ENCODE measurements around the gene ITGA5.

The ITGA5 gene

DNA sequence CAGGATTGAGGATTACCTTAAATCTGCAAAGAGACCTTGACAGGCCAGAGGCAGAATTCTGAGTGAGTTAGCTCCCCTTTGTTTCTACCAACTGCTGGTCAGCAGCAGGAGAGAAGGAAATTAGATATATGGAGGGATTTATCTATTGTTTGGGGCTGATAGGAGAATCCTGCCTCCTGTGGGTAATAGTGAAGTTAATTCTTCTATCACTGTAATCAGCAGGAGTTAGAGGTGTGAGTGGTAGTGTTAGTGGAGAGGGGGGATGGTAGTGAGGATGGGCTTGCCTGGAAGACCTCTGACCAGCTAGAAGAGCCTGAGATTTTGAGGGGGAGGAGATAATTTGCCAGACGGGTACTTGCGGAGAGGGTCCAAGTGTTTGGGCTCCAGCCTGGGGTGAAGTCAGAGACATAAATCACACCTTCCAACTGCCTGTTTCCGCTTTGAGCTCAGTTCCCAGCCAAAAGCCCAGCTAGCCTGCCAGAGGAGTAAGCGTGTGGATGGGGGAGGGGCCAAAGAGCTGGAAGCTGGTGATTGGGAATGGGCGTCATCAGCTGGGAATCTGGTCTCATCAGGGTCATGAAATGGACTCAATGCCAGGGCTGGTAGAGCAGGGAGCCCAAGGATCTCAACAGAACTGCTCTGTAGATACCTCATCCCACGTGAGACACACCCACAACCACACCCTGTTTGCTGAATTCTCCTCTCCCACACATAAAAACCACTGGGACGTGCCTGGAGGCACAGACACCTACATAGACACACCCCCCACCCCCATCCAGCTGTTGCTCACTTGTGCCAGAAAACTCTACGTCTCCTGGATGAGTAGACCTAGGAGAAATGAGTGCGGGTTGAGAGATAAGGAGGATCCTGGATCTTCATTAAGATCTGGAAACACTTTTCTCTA is 13.1 kb upstream of the ITGA5 start:
- DNase-seq (ENCODE audit: low spot score): no peak

DNA sequence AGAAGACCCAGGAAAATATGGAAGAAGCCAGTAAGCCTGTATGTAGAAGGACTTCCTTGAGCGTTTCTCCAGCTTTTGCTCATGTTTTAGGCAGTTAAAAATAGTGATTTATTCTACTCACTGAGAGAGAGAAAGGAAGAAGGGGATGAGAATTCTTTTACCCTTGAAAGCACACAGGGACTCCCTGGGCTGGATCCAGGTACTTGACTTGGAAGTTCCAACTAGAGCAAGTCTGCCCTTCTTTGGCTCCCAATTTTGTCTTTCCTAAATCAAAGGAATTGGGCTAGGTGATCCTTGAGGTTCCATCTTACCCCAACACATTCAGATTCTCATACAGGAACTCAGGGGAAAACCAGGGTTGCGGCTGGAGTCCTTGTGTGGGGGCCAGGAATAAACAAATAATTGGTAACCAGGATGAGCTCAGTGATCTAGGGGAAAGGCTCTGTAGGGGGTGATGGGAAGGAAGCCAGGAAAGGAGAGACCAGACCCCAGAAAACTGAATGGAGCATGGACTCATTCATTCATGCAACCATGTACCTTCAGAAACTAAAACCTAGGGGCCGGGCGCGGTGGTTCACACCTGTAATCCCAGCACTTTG is 11.5 kb upstream of the ITGA5 start:
- DNase-seq (ENCODE audit: low spot score): no peak

DNA sequence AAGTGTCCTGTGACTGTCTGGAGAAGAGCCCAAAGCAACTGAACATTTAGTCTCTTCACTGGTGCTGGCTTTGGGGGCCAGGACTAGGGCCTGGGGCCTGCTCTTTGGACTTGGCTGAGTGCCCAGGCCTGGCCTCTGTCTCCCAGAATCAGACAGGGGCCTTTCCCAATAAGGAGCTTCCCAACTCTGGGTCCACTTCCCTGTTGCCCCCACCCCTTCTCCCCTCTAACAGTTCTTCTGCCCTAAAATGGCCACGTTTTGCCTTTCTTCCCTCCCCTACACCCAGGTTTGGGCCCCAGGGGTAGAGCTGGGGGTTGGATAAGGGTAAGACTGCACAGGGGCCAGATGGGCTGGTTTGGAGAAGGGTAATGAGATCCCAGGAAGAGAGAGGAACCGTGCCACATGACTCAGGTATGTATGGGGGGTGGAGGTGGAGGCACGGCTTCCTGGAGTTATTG is 10.0 kb upstream of the ITGA5 start:
- no peak for DNase-seq (ENCODE audit: low spot score)

DNA sequence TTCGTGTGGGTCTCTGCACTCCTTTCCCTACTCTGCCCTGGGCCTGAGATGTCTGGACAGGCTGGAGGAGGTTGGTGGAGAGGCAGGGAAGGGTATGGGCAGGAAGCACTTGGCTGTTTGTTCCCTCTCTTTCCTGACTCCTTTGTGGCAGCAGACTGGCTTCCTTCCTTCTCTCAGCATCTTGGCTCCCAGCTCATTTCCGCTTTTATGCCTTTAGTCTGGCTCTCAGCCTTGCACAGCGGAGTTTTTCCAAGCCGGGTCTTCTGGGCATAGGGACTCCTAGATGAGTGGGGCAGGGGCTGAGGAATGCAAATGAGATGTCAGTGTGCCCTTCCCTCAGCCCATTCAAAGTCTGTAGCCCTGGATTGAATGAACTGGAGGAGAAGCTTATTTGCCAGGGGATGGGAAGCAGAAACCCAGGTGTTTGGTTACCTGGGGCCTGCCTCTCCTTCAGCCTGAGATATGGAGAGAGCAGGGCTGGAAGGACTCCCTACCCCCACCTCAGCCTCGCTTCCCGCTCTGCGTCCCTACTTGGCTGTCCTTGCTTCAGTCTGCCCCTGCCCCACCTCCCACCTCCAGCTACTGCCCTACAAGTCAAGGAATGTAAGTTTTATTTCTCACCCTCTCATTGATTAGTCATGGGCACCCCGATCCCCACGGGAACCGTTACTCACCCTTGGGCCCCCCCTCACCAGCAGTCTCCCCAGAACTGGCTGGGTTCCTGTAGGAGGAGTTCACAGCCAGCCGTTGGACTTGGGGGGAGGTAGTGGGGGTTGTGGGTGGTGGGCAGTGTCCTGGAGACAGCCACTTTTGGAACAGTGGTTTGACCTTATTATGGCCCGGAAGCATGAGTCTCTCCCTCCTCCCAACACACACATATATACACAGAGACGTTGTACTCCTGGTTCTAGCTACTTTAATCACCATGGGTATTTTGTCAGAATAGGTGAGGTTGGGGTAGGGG is 9.3 kb upstream of the ITGA5 start:
- DNase-seq (ENCODE audit: low spot score): no peak

DNA sequence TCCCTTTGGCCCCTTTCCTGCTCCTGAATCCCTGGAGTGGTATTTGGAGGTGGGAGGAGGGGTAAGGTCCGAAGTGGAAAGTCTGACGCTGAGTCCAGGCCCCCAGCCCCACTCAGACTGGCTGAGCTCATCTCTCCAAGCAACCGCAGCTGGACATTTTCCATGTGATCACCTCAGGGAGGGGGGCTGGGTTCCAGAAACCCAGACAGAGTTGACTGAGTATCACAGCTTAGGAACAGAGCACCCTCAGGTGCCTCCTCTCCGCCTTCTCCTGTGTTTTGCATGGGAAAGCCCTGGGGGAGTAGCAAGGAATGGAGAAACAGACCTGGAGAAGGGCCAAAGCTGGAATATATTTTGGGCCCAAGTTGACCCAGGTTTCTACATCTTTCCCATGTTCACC is 8.0 kb upstream of the ITGA5 start:
- DNase-seq (ENCODE audit: low spot score): no peak

DNA sequence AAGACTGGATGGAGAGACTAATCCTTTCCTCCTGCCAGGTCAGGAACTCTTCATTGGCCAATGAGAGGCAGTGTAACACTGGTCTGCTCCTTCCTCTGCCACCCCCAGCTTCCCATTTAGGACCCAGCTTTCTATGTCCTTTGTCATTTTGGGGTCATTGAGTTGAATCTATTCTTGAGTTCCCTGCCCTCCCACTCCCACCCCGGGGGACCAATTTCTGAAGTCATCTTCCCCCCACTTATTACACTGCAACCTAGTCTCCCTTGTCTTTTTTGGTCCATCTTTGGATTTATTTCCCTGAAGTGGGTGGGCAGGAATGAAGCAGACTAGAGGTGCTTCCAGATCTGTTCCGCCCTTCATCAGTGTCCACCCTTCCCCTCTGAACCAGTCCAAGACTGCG is 7.6 kb upstream of the ITGA5 start:
- no peak for DNase-seq (ENCODE audit: low spot score)

DNA sequence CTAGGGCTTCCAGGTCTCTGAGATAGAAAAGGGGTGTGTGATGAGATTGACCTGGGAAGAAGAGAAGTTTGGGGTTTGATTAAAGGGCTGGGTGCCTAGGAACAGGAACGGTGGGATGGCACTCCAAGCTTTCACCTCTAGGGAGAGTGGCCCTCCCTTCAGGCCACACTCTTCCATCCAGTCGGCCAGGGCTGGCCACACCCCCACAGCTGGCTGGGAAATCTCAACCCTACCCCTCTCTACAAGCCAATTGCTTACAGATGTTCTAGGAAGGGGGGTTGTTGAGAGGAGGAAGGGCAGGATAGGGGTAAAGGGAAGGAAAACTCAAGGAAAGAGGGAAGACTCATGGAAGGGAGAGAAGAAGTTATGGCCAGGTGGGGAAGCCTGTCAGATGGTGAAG is 6.6 kb upstream of the ITGA5 start:
- no peak for DNase-seq (ENCODE audit: low spot score)

DNA sequence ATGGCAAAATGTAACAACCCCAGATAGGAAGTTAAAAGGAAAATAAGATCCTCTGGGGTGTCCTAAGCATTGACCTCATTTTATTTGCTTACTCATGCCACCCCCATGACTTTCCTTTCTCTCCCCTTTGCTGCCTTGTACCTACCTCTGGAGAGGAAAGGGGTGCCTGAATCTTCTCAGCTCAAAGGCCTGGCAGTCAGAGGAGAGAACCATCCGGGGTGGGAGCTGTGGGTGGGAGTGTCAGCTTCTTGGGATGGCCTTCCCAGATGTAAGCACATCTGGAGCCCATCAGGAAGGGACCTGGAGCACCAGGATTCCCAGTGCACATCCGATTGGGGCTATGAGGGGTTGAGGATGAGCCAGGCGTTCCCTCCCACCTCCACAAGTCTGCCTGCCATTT is 5.2 kb upstream of the ITGA5 start:
- no peak for DNase-seq (ENCODE audit: low spot score)

DNA sequence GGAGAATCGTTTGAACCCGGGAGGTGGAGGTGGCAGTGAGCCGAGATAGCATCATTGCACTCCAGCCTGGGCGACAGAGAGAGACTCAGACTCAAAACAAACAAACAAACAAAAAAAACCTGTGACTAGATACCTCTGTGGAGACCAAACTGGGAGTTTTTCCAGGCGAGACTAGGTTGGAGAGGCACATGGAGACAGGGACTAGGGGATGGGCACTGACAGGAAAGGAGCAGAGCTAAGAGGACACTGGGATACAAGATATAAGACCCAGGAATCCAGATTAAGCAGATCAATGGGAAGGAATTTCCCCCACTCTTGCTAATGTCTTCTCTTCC is 4.7 kb upstream of the ITGA5 start:
- DNase-seq (ENCODE audit: low spot score): no peak

DNA sequence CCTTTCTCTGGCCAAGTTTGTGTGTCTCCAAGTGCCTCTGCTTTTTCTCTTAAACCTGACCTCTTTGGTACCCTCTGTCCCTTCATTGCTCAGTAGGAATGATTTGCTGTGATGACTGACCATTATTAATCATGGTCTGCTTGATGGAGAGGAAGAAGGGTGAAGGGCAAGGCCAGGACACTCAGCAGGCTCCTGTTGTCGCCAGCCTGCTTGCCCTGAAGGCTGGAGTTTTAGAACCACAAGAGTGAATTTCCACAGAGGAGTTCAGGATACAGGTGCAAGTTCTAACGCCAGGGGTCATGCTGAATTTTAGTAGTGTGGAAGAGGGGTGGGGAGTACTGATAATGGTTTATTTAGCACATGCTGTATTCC is 2.8 kb upstream of the ITGA5 start:
- no peak for DNase-seq (ENCODE audit: low spot score)

DNA sequence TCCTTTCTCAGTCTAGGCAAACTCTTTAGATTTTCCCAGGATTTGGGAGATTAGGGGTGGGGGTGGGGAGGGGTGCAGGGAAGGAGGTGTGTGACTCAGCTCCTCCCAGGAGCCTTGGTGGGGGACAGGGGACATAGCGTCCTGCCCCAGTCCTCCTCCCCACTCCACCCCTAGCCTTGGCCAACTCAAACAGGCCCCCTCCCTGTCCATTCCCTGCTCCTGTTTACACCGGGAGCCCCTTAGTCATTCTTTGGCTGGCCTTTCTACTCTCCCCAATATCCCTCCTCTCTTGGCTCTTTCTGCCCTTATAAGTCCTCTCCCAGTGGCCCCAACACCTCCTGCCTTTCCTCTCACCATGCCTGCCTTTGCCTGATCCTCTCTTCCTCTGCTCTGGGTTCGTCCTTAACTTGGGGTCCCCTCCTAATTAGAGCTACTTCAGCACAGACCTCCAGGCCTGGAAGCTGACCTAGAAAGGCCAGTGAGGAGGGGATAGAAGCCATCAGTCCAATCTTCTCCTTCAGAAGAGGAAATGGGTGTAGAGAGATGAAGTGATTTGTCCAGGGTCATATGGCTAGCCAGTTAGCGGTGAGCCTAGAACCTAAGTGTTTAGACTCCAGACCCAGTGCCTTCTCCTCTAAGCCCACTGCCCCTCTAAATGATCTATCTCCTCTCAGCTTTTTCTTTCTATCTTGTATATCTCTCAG is 2.3 kb upstream of the ITGA5 start:
- no peak for DNase-seq (ENCODE audit: low spot score)

DNA sequence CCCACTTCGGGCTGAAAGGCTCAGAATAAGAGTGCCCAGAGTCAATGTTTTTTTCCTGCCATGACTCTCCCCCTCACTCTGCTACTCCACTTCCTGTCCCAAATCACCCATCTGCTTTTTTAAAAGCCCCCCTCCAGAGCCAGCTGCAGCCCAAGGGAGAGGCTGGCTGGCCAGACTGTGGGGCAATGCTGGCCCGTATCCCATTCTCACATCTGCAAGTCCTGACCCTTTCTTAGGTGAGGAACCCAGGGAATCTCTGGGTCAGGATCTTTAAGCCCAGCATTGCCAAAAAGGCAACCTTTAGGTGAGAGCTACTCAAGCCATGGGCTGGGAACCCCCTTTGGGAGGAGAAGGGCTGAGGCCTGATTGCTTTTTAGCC is 1.7 kb upstream of the ITGA5 start:
- no peak for DNase-seq (ENCODE audit: low spot score)

DNA sequence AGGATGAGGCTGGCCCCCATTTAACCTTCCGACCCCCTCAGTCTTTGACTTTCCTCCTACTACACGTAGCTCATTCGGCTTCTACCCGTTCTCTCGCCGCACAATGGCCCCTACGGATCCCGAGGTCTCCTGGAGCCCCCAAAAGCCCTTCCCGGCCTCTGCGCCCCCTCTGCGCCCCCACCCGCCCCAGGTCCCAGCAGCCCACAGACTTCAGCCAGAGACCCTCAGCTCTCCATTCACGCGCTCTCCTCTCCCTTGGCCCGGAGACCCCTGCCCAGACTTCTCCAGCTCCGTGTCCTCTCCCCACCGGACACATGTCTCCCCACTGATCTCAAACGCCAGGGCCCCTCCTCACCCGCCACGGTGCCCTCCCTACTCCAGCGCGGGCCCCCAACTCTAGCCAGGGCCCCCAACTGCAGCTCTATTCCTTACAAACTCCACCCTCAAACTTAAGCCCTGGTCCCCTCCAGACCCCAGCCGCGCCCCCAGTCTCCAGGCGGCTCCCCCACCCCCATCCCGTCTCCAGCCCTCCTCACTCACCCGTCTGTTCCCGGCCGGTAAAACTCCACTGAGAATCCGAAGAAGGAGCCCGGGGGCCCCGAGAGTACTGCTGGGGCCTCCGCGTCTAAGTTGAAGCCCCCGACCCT is 502 bp downstream of the ITGA5 start:
- DNase-seq (ENCODE audit: low spot score): no peak

DNA sequence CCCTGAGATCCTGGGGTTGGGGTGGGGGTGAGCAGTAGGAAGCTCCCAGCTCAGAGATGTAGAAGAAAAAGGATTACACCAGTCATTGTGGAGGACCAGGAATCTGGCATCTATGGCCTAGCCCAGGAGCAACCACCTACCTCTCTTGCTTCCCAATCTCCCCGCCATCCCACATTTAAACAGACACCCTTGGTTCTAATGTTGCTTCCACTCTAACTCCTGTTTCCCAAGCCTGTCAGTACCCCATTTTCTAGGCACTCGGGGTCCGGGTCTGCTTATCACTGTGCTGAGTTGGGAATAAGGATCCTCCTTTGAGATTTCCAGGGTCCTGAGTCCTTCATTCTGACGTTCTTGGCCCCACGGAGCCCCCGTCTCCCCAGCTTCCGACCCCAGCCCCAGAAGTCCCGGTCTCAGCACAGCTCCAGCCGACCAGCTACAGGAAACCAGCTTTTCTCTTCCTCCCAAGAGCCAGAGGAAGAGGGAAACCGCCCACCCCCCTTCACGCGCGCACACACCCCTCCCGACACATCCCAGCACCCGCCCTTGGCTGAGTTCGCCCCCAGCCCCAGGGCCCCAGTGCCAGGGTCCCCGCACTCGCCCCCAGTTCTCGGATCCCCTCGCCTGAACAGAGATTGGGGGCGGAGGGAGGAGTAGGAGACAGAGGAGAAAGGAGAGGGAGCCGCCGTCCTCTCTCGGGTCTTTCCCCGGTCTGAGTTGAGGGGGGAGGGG is 1.2 kb downstream of the ITGA5 start:
- DNase-seq (ENCODE audit: low spot score): no peak

DNA sequence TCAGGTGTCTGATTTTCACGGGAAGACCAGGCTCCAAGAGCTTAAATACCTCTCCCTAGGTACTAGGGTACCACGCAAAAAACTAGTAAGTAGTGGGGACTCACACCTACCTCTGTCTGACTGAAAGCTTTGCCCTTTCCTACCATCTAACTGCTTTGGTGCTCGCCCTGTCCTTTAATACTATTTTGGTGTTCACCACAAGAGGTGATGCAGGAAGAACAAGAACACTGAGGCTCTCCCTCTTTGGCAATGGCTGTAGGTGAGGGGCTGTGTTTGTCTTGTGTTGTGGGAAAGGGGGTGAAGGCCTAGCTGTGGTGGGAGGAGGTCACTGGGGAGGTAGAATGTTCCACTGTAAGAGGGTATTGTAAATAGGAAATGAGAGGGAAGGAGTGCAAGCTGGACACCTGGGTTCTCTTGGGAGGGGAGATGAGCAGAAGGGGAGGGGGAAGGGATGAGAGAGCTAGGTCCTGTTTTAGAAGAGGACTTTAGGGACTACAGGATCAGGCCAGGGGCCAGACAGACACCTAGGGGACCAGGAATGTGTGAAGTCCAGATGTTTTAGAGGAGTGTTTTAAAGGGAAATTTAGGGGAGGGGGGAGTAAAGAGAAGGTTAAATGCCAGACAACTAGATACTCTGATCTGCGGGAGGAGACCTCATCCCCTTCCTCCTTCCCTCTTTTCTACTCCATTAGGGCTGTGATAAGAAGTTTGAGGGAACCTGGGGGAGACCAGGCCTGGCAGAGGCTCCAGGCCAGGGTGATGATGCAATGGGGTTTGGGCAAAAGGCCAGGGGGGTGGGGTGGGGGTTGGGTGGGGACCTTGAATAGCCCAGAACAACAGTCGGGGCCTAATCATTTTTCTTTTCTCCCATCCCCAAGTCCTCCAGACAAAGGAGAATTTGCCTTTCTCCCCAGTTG is 2.1 kb downstream of the ITGA5 start:
- DNase-seq (ENCODE audit: low spot score): no peak

DNA sequence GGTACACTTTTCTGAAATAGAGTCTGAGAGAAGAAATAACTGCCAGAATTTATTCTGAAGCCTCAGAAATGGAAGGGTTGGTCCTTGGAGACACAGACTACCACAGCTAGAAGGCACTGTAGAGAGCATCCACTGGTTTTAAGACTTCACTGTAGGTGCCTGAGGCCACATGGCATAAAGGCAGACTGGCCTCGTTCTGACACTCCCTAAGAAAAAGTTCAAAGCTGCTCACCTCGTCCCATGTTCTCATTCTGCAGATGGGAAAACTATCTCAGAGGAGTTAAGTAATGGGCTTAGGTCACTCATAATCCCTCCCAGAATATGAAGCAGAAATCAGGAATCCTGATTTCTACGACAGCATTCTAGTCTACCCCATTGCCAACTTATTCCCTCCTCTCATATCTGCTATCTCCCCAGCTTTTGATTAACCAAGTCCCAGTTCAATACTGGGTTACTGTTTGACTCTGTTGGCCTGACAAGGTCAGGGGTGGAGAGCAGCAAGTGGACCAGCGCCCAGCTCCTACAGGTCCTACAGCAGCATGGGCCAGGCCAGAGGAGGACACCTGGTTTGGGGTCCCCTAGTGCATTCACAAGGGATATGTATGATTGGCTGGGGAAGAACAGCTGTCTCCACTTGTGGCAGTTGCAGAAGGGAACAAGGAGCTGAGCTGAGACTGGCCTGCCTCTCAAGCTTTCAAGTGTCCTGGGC is 3.7 kb downstream of the ITGA5 start:
- no peak for DNase-seq (ENCODE audit: low spot score)

DNA sequence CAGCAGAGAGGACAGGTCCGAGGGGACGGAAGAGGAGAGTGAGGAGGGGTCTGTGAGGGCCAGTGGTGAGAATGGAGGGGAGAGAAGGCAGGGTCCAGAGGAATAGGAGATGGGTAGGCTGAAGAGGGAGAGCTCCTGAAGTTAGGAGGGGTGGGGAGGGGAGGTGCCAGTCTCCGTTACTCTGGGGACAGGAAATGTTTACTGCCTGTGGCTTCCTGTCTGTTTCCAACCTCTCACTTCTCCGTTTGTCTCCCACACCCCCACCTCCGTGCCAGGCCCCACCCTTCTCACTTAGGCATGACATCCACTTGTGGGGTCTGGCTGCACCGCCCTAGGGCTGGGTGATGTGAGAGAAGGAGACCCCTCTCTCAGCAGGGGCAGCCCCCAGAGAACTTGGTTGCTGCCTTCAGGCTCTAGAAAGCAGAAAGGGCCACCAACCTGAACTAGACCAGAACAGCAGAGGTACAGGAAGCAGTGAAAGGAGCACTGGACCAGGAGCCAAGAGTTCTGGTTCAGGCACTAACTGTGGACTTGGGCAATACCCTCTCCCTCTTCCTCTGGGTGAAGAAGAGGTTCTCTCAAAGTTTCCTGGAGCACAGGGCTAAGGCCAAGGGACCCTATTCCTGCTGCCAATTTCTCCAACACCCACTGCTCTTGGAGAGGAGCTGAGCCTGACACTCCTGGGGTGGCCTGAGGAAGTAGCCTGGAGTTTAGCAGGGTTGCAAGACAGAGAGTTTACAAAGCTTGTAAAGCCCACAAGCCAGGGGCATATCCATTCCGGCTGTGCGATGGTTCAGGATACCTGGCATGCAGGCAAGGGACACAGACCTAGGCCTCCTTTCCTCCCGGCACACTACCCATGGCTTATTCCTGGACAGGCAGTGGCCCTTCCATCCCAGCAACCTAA is 5.5 kb downstream of the ITGA5 start:
- DNase-seq (ENCODE audit: low spot score): no peak

DNA sequence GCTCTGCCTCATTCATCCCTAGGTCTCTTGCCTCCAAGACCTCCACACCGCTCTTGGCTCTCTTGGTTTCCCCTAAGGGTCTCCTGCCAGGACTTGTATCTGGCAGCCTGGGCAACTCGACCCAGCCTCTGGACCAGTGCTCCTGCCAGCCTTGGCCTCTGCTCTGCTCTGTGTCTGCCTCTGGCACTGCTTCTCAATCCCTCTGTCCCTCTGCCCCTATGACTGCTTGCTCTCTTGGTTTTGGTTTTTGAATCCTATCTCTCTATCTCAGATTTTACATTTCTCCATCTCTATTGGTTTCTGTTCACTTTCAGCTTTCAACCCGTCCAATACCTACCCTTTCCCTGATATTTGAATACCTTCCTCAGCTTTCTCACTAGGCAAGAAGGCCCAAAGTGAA is 6.3 kb downstream of the ITGA5 start:
- no peak for DNase-seq (ENCODE audit: low spot score)

Measured in SK-N-DZ (cell line).